Stimulated activated CD8-positive, alpha-beta memory T cell treated with anti-CD3 and anti-CD28 coated beads, Interleukin-12 subunit alpha, Interleukin-12 subunit beta, amount 100 ng/mL, for 4 hours (primary cell): ENCODE data around the gene KCNMB3.

Experiments used
- DNase-seq: peaks from one replicate; pipeline ENCODE4 v3.0.0-alpha.2; 2020; ENCODE audit warnings: low read depth

KCNMB3 gene

DNA sequence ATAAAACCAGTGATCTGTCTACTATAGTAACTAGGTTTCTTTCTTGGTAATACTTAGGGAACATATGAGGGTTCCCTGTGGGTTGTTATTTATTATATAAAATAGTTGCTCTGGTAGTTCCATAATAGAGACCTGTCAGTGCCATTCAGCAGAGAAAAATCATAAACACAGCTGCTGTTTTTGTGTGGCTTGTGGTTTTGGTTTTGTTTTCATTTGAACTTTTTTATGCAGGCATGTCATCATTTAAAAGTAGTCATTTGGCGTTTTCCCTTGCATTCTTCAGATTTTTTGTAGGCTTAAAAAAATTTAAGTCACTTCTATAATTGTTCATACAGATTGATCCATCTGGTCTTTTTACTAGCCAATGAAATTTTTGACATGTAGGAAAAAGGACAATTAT is 54.8 kb downstream of the KCNMB3 start:
- no peak for DNase-seq

DNA sequence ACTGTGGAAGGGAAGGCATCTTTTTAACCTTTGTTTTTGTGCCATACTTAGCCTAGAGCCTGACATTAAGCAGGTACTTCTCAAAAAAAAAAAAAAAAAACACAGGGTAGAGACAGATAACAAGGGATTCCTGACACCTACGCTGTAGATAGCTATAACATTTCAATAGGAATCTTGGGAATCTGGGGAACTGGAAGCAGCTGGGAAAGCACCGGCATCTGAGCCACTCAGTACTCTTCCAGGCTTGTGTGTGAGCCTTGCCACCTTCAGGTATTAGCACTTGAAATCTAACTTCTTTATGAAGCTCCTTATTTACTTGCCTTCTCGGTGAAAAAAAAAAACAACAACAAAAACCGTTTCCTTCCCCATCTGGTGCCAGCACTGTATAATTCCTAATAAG is 56.0 kb downstream of the KCNMB3 start:
- no peak for DNase-seq
